ENCODE results near the gene DCT.

The DCT gene

DNA sequence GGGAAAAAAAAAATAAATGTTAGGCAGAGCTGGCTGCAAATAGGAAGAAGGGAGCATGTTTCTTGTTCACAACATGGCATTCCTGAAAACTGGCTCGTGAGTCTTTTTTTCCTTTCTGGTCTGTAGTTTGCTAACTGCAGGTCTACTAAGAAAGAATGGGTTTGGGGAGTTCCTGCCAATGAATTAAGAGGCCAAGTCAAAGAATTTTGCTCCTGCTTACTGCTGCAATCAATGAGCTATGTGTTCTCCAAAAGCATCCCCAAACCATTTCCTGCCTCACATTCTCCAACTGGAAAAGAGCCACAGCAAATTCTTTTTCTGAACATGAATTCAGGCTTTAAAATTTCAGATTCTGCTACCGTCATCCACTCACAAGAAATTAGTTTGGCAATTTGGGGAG lies 88.6 kb downstream of the DCT start:
- DNase-seq, result no peak

DNA sequence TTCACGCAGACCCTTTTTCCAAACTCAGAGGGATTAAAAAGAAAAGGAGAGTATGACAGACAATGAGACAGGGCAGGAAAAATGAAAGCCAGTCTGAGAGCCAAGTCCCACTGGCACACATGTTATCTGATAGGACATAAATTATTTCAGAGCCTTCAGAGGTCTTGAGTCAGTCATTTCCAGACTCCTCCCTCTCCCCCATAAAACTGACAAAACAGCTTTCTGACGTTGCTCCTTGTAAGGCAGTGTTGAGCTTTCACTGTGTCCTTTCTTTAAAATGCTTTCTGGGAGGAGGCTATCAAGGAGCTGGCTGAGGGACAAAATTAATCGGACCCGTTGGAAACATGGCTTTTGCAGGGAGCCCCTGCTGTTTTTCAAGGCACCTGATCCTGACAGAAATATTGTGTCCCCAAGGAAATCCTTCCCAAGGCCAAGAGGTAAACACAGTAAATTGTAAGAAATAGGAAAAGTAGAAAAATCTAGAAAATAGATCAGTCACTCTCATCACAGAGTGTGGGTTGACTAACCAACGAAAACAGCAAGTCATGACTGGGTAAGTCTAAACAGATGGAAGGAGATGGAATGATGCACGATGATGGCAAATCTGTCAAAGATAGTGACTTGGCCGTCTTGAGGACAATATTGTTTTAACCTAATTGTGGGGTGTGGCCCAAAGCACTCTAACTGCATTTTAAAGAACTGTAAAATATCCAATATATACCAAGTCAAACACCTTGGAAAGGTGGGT lies 89.7 kb downstream of the DCT start:
- no peak for DNase-seq

DNA sequence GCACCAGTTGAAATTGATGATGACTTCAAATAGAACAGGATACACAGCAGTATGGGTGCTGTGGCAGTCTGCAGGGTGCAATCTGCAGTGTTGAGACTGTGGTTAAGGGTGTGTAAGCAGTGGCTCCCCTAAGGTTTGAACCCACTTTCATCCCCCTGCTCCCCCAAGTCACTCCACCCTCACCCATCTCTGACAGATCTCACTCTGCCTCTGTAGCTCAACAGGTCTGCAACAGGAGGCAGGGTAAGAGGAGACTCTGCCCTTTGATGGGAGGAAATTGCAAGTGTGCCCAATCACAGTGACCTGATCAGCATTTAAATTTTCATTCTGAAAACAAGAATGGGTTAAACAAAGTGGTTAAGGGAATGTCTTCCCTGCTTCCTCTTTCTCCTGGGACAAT lies 92.4 kb downstream of the DCT start:
- DNase-seq, result no peak
